Uterus (tissue), 4 donors: ENCODE measurements around the gene HECW1. TPM values are rescaled to one million over a fixed set of nuclear protein-coding genes. Genes with fewer than 3 reads are reported as not detected.
"Not testable (repeated sequence)": the region's sequence is repeated elsewhere in the genome, so short reads cannot be mapped to it uniquely, and the experiment has no call there.

Experiments used
- DNase-seq, 2 donors: peaks; one replicate each; pipeline ENCODE4 v3.0.0-alpha.2; 2019 to 2020
- H3K27ac ChIP-seq, 2 donors: fragments of 200-600 bp; sonication (generic); 1 replicate in 1 of 2; 2 replicates in 1 of 2; pipeline ENCODE4 v1.5.1; 2016 to 2018
- H3K27me3 ChIP-seq, 2 donors: fragments of 200-600 bp; sonication (generic); one replicate each; pipeline ENCODE4 v1.5.1; 2018 to 2019; ENCODE audit warnings: control low read depth in 1 of 2
- H3K36me3 ChIP-seq, 2 donors: fragments of 200-600 bp; sonication (generic); one replicate each; pipeline ENCODE4 v1.5.1; 2019; ENCODE audit warnings: control low read depth in 1 of 2
- H3K4me1 ChIP-seq, 2 donors: fragments of 200-600 bp; sonication (generic); one replicate each; pipeline ENCODE4 v1.5.1; 2018 to 2019; ENCODE audit warnings: control low read depth in 1 of 2
- H3K4me3 ChIP-seq, 2 donors: fragments of 200-600 bp; sonication (generic); 1 replicate in 1 of 2; 2 replicates in 1 of 2; pipeline ENCODE4 v1.5.1; 2018 to 2019; ENCODE audit warnings: mild to moderate bottlenecking in 1 of 2
- H3K9me3 ChIP-seq, 2 donors: fragments of 200-600 bp; sonication (generic); one replicate each; pipeline ENCODE4 v1.5.1; 2019; ENCODE audit warnings: control low read depth in 1 of 2
- POLR2A ChIP-seq, 2 donors: fragments of 450-650 bp; IDR thresholded peaks; one replicate each; pipeline ENCODE4 v1.6.1; 2016; ENCODE audit warnings: antibody characterized with exemption in 2 of 2, mild to moderate bottlenecking in 1 of 2, moderate library complexity in 1 of 2
- intact Hi-C: fragments of 100-400 bp; cut with DNase I; formaldehyde crosslinking; loops from one replicate; pipeline ENCODE4 v1.15.1; 2023; ENCODE audit warnings: low total_unique reads
- total RNA-seq, 4 donors: library from RNA; depleted of rRNA in 3 of 4; stranded (reverse); fragments of >200 nt in 3 of 4; gene quantifications; one replicate each; pipeline versions ENCODE4 v1.1.0 to v1.2.4, GENCODE V29; 2014 to 2023
- TF ChIP-seq, protein P1 (sequence below), 4 experiments: fragments of 200-600 bp in 2 of 4; fragments of 450-650 bp in 2 of 4; sonication (generic) in 2 of 4; IDR thresholded peaks; one replicate each; pipeline ENCODE4 v1.5.1; 2016 to 2019; ENCODE audit warnings: antibody characterized with exemption in 4 of 4, mild to moderate bottlenecking in 2 of 4, moderate library complexity in 1 of 4
- donor health status: DM: yes; HTN: yes; CAD: no.

Gene HECW1
- total RNA-seq, 4 donors from 2014 or later, result 0.28 TPM; not detected in 3

DNA sequence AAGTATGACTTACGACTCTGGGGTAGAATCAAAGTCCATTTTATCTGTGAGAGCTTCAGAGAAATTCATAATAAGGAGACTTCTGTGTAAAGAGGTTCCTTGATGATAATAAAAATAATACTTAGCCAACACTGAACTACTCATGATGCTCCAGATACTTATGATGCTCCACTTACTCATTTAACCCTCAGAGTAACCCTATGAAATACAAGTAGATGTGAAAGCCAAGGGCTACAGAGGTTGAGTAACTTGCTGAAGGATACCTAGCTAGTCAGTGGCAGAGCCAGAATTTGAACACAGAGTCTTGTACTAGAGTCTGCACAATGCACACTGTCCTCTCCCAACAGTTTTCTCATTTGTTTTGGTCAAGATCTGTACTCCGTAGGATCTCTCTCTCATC, 89.5 kb downstream of the HECW1 start:
- intact Hi-C loops, result no loop called here
- Histone ChIP-seq H3K27me3 (no peaks in the 10 kb centered on the region), H3K9me3 (no peaks in the 10 kb centered on the region), H3K36me3 (no peaks in the 10 kb centered on the region), H3K4me3 (no peak overlapping the region), H3K4me1 (no peaks in the 10 kb centered on the region), H3K27ac (no peak overlapping the region)
- no peak for TF ChIP-seq POLR2A (IDR thresholded peaks at IDR 0.05)
- TF ChIP-seq, protein P1, sequence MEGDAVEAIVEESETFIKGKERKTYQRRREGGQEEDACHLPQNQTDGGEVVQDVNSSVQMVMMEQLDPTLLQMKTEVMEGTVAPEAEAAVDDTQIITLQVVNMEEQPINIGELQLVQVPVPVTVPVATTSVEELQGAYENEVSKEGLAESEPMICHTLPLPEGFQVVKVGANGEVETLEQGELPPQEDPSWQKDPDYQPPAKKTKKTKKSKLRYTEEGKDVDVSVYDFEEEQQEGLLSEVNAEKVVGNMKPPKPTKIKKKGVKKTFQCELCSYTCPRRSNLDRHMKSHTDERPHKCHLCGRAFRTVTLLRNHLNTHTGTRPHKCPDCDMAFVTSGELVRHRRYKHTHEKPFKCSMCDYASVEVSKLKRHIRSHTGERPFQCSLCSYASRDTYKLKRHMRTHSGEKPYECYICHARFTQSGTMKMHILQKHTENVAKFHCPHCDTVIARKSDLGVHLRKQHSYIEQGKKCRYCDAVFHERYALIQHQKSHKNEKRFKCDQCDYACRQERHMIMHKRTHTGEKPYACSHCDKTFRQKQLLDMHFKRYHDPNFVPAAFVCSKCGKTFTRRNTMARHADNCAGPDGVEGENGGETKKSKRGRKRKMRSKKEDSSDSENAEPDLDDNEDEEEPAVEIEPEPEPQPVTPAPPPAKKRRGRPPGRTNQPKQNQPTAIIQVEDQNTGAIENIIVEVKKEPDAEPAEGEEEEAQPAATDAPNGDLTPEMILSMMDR (IDR thresholded peaks at IDR 0.05), result no peak
- DNase-seq, result no peak

GRCh38 chr7:43204081-43204480, 91.6 kb downstream of the HECW1 start:
- H3K27ac ChIP-seq, result no peak overlapping the region
- no peak overlapping the region for H3K4me3 ChIP-seq
- DNase-seq, result no peak
- TF ChIP-seq POLR2A (IDR thresholded peaks at IDR 0.05), result no peak
- TF ChIP-seq, protein P1 (IDR thresholded peaks at IDR 0.05), result no peak
- H3K4me1 ChIP-seq, result no peaks in the 10 kb centered on the region
- no peaks in the 10 kb centered on the region for H3K36me3 ChIP-seq
- H3K27me3 ChIP-seq, result no peaks in the 10 kb centered on the region
- H3K9me3 ChIP-seq, result no peaks in the 10 kb centered on the region
- intact Hi-C loops, result no loop called here

GRCh38 chr7:43205171-43205795, 92.8 kb downstream of the HECW1 start:
- no peaks in the 10 kb centered on the region for H3K9me3 ChIP-seq
- no peak overlapping the region for H3K27ac ChIP-seq
- no peak for DNase-seq
- H3K27me3 ChIP-seq, result no peaks in the 10 kb centered on the region
- TF ChIP-seq, protein P1 (IDR thresholded peaks at IDR 0.05), result no peak
- TF ChIP-seq POLR2A (IDR thresholded peaks at IDR 0.05), result no peak
- no peaks in the 10 kb centered on the region for H3K4me1 ChIP-seq
- H3K36me3 ChIP-seq, result no peaks in the 10 kb centered on the region
- H3K4me3 ChIP-seq, result no peak overlapping the region
- intact Hi-C loops, result no loop called here

DNA sequence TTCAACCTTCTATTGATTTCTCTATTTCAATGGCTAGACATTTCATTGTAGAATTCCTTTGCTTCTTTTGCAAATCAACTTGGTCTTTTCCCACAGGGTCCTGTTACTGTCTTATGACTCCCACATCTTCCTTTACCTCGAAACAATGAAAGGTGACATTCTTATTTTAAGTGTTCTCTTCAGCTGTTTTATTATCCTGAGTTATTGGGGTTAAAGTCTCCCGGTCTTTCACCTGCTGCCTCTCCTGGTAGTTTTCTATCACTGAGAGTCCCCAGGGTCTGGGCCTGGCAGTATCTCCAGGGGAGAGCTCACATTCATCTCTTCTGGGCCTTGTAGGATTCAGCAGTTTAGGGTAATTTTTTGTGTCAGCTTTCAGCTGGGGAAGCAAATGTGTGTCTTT, 95.8 kb downstream of the HECW1 start:
- Histone ChIP-seq H3K36me3 (no peaks in the 10 kb centered on the region), H3K27me3 (no peaks in the 10 kb centered on the region), H3K4me1 (no peaks in the 10 kb centered on the region), H3K9me3 (no peaks in the 10 kb centered on the region), H3K4me3 (no peak overlapping the region), H3K27ac (no peak overlapping the region)
- no peak for DNase-seq
- intact Hi-C loops, result no loop called here
- no peak for TF ChIP-seq POLR2A (IDR thresholded peaks at IDR 0.05)
- TF ChIP-seq, protein P1 (IDR thresholded peaks at IDR 0.05), result no peak

DNA sequence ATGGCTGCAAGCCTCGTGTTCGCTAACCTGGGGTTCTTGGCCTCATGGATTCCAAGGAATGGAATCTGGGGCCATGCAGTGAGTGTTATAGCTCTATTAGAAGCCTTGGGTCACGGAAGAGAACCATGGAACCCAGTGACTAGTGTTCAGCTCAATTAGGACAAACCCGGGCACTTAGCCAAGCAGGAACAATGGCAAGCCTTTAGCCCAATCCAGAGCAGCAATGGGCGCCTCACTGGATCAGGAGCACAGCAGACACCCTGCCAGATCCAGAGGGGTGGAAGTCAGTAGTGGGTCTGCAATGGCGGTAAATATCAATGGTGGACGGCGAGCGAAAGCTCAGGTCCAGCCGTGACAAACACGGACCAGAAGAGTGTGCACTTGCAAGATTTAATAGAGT, 98.1 kb downstream of the HECW1 start:
- H3K27ac ChIP-seq, H3K4me1 ChIP-seq, DNase-seq, intact Hi-C loops, H3K36me3 ChIP-seq, H3K27me3 ChIP-seq, H3K4me3 ChIP-seq, H3K9me3 ChIP-seq: not testable (repeated sequence)

DNA sequence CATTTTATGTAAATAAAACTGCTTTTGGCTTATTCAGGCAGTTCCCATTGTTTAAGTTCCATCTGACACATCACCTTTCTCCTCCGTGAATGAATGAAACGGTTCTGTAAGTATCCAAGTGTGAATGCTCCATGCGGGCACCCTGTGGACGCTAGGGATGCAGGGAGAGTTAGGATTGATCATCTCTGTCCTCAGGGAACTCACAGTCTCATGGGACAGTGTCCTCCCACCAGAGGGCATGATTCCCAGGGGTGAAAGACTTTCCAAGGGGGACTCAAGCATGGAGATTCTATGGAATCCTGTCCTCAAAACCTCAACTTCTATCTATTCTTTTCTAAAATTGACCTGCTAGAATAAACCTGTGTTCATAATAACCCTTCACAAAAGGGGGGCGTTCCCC, 98.8 kb downstream of the HECW1 start:
- no peak overlapping the region for H3K4me3 ChIP-seq
- TF ChIP-seq POLR2A (IDR thresholded peaks at IDR 0.05), result no peak
- TF ChIP-seq, protein P1 (IDR thresholded peaks at IDR 0.05), result no peak
- H3K27ac ChIP-seq, result no peak overlapping the region
- H3K27me3 ChIP-seq, result no peaks in the 10 kb centered on the region
- intact Hi-C loops, result no loop called here
- DNase-seq, result no peak
- H3K4me1 ChIP-seq, result no peaks in the 10 kb centered on the region
- no peaks in the 10 kb centered on the region for H3K9me3 ChIP-seq
- no peaks in the 10 kb centered on the region for H3K36me3 ChIP-seq
